NCI-H1092 treated with DMSO at 0.1 percent for 48 hours (cell line): Measurements from ENCODE around the gene PPP2R3C.
"Not testable (repeated sequence)": the region's sequence is repeated elsewhere in the genome, so short reads cannot be mapped to it uniquely, and the experiment has no call there.

Experiments
- DNase-seq: peaks from one replicate; lab custom pipeline; 2025; lab: John Stamatoyannopoulos, UW

Gene PPP2R3C

DNA sequence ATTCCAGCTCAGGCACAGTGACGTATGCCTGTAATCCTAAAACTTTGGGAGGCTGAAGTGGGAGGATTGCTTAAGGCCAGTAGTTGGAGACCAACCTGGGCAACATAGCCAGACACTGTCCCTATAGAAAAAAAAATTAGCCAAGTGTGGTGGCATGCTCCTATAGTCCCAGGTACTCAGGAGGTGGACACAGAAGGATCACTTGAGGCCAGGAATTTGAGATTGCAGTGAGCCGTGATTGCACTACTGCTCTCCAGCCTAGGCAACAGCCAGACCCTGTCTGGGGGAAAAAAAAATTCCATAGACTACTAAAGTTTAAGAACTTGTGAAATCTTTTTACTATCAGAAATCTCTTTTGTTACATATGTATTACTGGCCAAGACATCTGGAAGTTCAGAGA is 69.2 kb downstream of the PPP2R3C start:
- DNase-seq, result no peak

DNA sequence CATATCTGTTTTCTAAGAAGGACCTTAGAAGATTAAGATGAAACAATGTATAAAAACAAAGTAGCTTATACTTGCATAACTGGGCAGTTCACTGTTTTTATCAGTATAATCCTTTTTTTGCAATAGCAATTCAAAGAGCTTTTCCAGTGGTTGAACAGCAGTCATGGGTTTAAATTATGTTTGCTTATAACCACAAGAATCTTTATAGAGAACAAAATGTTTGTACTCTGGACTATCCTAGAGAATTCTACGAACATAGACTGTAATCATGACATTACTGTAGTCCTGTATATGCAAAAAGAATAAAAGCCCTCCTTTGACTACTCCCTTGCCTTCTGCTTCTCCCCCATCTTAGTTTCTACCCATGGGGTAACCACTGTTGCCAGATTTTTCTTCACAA is 70.0 kb downstream of the PPP2R3C start:
- no peak for DNase-seq

DNA sequence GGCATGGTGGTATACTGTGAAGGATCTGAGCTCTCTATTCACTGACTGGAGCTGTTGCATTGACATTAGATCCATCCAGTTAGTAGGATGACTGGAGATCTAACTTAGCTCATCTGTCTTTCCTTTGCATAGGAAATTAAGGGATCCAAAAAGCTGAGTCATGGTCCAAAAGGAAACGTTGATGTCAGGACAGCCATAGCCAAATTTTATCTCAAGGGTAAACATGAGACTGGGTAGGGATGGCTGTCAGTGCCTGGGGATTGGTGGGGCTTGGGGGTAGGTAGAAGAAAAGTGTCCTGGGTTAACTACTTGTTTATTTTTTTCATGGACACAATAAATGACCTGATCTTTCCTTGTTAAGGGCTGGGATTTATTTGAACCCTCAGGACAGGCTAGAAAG is 71.1 kb downstream of the PPP2R3C start:
- DNase-seq, result no peak

DNA sequence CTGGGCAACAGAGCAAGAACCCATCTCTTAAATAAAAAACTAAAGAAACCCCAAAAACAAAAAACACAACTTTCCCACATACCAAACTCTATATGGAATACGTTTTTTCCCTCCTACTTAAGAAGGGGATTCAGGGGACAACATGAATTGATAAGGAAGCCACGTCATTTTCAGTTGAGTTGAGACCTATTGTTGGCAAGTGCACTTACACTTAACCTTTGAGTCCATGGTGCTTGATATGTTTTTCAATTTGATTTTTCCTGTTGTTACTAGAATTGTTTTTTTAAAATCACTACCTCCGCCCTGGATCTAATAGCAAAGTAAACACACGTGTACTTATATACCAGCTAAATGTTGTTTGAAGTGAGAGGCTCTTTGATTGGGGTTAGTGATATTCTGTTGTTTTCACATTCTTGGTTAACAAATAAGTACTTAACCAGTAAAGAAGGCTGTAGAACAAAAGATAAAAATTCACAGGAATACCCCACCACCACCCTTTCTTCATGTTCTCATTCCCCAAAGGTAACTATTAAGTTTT is 73.7 kb downstream of the PPP2R3C start:
- no peak for DNase-seq

DNA sequence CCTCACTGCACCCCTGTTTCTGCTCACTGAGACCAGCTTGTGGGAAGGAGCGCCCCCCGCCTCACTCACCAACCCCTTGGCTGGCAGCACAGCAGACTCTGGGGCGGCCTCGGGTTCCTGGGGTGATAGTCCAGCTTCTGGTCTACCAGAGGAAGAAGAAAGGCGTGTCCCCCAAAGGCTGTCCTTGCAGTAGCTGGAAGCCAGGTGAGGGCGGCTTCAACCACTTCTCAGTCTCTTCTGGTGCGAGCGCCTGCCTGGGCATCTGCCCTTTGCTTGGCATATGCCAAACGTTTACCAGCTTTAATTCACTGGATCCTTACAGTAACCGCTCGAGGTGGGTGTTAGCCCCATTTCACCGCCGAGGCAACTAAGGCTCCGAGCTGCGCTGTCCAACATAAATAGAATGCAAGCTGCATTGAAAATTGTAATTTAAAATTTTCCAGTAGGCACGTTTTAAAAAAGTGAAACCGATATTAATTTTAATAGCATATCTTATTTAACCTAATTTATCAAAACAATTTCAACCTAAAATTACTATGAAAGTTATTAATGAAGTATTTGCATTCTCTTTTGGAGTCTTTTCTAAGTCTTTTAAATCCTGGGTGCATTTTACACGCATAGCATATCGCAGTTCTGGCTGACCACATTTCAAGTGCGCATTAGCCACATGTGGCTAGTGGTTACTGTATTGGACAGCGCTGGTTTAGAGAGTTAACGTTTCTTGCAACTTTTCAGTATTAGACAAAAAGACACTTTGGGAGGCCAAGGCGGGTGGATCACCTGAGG is 74.8 kb downstream of the PPP2R3C start:
- peak; percentile 65 for DNase-seq

DNA sequence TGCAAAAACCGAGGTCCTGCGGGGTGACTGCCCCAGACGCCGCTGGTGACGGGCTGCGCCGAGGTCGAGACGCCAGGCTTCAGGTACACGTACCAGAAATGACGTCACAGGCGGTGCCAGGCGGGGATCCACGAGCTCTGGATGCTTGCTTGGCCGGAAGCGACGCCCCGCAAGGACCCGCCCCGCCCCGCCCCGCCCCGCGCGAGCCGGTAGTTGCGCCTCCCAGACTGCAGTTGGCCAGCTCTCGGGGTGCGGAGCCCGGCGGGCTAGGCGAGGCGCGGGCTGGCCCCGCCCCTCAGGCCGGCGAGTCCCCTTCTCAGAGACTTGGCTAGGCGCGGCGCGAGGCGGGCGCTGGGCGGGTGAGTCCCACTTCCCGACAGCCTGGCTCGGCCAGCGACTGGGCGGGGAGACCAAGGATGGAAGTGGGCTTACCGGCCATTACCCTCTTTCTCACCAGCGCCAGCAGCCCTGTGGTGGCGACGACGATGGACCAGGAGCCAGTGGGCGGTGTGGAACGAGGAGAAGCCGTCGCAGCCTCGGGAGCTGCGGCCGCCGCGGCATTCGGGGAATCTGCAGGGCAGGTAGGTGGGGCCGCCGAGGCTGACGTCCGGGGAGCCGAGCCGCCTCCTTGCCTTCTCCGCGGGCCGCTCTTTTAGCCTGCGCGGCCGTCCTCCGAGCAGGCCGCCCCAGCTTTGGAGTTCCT is 75.6 kb downstream of the PPP2R3C start, which contains the start of gene FAM177A1:
Gene FAM177A1, plus strand, starts transcription at position 225 of the 703 bp plus-strand sequence. Its CDS starts 192 bp downstream, at position 417.
- peak; percentile 97 for DNase-seq

DNA sequence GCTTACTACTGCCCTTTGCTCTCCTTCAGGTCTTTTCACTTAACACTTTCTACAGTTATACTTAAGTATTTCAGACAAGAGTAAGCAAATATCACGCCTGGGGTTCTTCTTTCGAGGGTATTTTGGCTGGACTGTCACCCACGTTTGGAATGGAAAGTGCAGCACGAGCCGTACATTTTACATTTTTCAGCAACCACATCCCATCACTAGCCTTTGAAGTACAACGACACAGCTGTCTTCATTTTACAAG is 76.1 kb downstream of the PPP2R3C start:
- no peak for DNase-seq

DNA sequence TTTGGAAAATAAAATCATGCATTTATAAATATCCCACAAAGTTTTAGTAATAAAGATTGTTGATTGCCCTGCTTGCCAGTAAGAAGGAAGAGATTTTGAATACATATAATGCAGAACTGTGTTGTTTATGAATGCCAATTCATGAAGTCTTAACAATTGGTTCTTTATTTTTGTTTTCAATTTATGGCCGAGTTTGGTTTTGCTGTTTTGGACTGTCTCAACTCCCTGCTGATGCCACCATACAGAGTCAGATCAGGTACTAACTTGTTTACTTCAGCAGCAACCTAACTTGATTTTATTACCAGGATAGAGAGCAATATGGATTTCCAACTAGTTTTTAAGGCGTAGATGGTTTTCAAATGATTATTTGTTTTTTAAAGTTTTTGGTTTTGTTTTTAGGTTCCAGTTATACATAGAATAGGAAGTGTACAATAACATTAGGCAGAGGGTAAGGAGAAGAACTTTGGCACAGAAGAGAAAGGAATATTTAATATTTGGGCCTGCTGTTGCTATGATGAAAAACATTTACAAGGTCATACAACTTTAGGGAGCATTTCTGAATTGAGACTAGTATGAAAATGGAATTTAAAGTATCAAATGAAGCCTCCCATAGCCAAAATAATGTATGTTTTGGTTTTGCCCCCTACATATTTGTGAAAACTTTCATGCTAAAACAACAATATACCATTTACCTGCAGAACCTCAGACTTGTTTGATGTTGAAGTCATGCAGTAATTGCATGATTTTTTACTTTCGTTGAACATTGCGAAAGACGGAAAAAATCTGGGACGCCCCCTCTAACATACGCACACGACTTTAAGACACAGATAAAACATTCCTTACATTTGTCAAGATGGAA is 76.6 kb downstream of the PPP2R3C start:
- DNase-seq, result no peak

DNA sequence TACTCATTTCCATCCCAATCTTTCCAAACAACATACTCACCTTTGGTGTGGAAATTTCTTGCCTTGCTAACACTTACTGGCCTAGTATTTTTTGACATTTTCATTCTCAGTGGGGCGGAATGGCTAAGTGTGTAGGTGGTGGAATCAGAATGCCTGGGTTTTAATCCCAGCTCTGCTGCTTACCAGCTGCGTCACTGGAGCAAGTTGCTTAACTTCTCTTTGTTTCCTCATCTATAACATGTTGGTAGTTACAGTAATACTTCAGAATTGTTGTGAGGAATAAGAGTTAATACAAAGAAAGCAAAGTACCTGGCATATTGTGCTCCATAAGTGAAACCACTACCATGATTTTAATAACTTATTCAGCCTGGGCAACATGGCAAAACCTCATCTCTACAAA is 78.7 kb downstream of the PPP2R3C start:
- DNase-seq, result no peak

DNA sequence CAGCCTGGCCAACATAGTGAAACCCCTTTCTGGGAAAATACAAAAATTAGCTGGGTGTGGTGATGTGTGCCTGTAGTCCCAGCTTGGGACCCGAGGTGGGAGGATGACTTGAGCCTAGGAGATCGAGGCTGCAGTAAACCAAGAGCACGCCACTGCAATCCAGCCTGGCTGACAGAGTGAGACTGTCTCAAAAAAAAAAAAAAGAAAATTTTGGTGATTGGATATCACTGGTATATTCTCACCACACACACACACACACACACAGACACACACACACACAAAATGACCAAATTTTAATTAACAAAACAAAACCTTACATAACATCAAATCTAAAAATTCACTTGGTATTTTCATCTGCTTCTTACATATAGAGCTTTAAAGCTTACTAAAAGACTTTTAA is 79.2 kb downstream of the PPP2R3C start:
- no peak for DNase-seq

DNA sequence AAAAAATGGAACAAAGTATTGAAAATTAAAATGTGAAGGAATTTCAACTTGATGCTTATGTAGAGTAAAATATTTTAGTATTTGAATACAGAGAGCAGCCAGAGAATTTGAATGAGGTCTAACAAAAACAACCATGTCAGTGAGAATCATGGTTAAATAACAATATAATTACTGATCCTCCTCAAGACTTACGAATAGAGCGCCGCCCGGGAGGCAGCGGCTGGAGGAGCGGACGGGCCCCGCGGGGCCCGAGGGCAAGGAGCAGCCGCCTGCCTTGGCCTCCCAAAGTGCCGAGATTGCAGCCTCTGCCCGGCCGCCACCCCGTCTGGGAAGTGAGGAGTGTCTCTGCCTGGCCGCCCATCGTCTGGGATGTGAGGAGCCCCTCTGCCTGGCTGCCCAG is 83.5 kb downstream of the PPP2R3C start:
- DNase-seq, result not testable (repeated sequence)
